Cardiac atrium fibroblast (primary cell): Measurements from ENCODE around the gene KCNT1. TPM values are rescaled to one million over a fixed set of nuclear protein-coding genes. Genes with fewer than 3 reads are reported as not detected.

ENCODE experiments used
- total RNA-seq: library from RNA; depleted of rRNA; stranded (reverse); fragments of >200 nt; gene quantifications from 2 replicates; pipeline ENCODE4 v1.2.3, GENCODE V29; 2015

KCNT1 gene
- not detected in 2 replicates for total RNA-seq

DNA sequence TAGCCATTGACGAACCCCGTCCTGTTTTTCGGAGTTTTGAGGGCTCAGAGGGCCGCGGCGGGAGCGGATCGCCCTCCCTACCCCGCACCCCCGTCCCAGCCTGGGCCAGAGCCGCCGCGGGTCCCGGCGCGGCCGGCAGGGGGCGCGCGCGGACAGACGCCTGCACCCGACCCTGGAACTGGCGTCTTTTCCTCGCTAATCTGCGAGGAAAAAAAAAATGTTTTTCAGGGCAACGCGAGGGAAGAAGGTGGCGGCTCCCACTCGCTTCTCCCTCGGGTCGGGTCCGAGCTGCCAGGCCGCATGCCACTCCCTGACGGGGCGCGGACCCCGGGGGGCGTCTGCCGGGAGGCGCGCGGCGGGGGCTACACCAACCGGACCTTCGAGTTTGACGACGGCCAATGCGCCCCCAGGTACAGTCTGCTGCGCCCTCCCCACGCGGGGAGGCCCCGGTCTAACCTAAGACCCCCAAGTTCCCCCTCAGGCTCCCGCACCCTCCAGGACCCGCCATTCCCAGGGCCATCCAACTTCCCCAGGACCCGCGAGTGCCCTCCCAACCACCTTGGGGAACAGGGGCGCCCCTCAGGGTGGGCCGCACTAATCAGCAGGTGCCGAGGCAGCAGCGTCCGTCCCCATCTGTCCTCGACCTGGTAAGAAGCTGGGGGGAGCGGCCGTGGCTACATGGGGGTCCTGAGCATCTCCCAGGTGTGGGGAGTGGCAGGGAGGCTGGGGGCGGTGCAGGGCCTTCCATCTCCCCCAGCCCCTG is at the start of gene KCNT1:
TSS of gene KCNT1 (plus strand) at position 227 of the 763 bp plus-strand sequence. CDS start at position 301, 74 bp downstream.

DNA sequence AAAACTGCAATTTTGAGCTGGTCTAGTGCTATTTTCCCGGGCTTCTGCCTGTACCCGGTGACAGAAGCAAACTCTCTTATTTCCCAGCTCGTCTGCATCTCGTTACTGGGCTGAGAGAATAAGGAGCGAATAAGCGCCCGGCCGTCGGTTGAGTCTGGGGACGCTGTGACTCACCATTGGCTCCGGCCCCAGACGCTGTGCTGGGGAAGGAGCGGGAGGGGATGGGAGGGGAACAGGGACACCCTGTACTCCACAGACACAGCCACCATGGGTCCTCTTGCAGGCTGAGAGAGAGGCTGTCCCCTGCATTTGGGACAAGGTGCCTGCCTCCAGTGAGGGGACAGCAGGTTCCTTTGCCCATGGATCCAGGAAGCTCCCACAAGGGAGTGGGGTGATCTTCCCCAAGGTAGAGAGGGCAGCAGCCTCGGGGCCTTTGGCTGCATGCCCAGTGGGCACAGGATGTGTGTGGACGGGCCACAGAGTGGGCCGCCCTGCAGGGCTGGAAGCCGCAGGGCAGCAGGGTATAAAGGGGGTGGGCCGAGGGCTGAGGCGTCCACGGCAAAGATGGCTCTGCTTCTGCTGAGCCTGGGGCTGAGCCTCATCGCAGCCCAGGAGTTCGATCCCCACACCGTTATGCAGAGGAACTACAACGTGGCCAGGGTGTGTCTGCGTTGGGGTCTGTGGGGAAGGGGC is 39.1 kb upstream of the KCNT1 start, which contains the start of gene LCN9:
TSS of gene LCN9 (plus strand) at position 552 of the 693 bp plus-strand sequence. CDS start at position 565, 13 bp downstream.

DNA sequence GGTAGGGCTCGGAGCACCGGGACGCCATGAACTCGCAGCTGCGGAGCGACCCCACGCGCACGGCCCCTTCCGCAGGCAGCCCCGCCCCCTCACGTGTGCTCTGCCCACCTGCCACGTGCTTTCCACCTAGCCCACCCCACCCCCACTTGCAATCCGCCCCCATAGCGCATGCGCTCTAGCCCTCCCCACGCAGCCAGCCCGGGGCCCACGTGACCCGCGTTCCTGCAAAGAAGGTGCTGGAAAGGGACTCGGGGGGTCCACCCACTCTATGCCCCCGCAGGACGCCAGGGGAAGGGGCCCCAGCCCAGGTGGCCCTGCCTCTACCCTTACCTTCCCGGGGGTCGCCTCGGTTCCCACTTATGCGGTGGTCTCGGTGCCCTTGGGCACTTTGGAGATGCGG is 2.5 kb upstream of the KCNT1 start, which contains the start of gene SOHLH1:
TSS of gene SOHLH1 (minus strand) at position 42 of the 400 bp plus-strand sequence. CDS start at position 28, 14 bp downstream.

Other genes starting within 250 kb of the KCNT1 start
- 5.6 and 7.6 TPM in 2 replicates for gene PPP1R26, start 222.4 kb upstream of the KCNT1 start, total RNA-seq
- 51.4 and 62.5 TPM in 2 replicates for gene MRPS2, start 201.5 kb upstream of the KCNT1 start, total RNA-seq
- not detected in 2 replicates for gene LCN1, start 180.7 kb upstream of the KCNT1 start, total RNA-seq
- gene OBP2A, start 156.1 kb upstream of the KCNT1 start, total RNA-seq = not detected in 2 replicates
- gene PAEP, start 140.4 kb upstream of the KCNT1 start, total RNA-seq = not detected in 2 replicates
- gene GLT6D1, start 62.6 kb upstream of the KCNT1 start, total RNA-seq = not detected in 2 replicates
- not detected in 2 replicates for gene LCN9, start 38.9 kb upstream of the KCNT1 start, total RNA-seq
- gene SOHLH1, start 2.7 kb upstream of the KCNT1 start, total RNA-seq = not detected in 2 replicates
- 10.9 and 24.7 TPM in 2 replicates for gene CAMSAP1, start 205.4 kb downstream of the KCNT1 start, total RNA-seq